Kidney tubule cell (primary cell): ENCODE measurements around the gene SEC14L5.
"Not testable (repeated sequence)": the region's sequence is repeated elsewhere in the genome, so short reads cannot be mapped to it uniquely, and the experiment has no call there.

Experiments
- DNase-seq: peaks from one replicate; pipeline ENCODE4 v3.0.0-alpha.2; 2018; ENCODE audit warnings: low spot score

Gene SEC14L5

GRCh38 chr16:4954714-4955113 is 3.4 kb upstream of the SEC14L5 start:
- no peak for DNase-seq

GRCh38 chr16:4957420-4957719 is 760 bp upstream of the SEC14L5 start:
- no peak for DNase-seq

DNA sequence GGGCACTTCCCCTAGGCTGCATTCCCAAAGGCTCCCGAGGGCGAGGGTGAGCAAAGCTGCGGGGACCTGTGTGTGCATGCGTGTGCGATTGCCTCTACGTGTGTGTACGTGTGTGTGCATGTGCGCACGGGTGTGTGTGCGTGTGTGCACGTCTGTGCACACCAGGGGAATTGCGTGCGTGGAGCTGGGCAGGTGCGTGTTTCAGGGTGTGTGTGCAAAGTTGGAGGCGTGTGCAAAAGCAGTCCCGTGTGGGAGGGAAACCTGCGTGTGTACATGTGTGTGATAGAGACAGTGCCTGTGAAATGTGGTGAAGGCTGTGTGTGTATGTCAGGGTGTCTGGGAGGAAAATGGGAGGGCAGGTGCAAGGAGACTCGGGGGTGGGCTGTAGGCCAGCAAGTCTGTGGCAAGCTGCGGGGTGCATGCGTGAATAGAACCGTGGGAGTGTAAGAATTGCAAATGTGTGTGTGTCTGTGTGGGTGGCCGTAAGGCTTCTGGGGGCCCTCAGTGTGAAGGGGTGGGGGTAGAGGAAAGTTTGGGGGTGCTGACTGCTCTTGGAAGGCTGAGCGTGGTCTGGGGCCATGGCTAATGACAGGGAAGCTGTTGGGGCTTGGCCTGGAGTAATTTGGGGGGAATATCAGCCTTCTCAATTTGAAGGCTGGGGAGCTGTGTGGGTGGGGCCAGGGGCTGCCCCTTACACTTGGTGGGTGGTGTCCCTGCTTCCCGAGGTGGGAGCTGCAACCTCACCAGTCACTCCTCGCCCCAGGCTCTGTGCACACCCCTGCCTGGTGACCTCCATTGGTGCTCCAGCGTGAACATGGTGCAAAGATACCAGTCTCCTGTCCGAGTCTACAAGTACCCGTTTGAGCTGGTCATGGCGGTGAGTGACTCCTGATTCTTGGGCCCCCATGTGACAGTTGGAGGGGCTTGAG is 644 bp downstream of the SEC14L5 start:
- no peak for DNase-seq

DNA sequence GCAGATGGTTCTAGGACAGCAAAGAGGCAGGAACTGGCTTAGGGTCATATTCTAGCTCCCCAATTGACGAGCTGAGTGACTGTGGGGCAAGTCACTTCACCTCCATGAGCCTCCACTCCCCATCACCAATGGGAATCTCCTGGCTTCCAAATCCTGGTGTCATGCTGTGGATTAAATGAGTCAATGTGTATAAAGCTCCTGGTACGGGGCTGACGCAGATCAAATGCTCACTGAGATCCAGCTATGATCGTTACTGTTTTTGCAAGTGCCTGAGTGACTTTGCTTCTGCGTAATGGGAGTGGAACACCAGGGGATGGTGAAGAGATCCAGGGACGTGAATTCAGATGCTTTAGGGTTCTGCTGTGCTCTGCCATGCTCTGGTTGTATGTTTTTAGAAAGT is 2.4 kb downstream of the SEC14L5 start:
- DNase-seq = no peak

DNA sequence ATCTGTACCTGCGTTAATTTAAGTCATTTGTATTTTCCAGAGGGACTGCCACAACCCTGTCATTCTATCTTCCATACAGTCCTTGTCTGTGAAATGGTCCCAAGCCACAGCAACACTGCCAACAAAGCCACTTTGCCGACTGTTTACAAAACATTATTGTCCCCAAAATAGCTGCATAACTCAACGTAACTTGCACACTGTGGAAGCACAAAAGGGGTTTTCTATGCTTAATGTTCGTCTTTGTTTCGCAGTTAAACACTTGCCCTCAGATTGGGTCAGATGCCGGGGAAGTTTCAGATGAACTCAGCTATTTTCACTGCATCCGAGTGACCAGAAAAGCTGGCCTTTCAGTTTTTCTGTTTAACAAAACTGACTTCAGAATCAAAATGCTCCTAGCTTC is 4.6 kb downstream of the SEC14L5 start:
- no peak for DNase-seq

- not testable (repeated sequence) for DNase-seq
Observed at GRCh38 chr16:4963527-4963926, 5.4 kb downstream of the SEC14L5 start.

- no peak for DNase-seq
Observed at GRCh38 chr16:4966736-4967453, 8.8 kb downstream of the SEC14L5 start.

DNA sequence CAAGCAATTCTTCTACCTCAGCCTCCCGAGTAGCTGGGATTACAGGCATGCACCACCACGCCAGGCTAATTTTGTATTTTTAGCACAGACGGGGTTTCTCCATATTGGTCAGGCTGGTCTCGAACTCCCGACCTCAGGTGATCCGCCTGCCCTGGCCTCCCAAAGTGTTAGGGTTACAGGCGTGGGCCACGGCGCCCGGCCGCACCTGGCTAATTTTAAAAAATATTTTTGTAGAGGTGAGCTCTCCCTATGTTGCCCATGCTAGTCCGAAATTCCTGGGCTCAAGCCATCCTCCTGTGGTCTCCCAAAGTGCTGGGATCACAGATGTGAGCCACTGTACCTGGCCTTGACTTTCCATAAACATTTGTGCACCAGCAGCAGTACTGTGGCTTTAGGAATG is 10.1 kb downstream of the SEC14L5 start:
- not testable (repeated sequence) for DNase-seq

DNA sequence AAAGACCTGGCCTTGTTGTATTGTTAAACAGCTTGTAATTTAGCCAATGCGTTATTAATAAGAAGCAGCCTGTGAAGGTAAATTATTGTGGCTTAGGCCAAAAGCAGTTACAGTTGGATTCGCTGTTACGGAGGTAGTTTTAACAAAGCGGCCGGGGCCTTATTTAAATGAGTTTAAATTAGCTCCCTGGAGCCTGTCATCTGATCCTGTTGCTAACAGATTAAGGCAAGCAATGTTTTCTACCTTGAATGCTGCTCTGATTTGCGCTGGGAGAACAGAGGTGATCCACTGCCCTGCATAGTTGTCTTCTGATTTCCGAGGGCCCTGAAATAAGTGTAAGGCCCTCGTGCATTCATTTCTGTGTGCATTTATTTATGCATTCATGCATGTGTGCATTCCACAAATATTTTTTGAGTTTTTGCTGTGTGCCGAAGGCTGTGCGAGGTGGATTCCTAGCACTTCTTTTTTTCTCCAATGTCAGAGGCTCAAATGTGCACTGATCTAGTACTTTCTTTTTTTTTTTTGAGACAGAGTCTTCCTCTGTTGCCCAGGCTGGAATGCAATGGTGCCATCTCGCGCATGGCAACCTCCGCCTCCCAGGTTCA is 10.9 kb downstream of the SEC14L5 start:
- DNase-seq = no peak

- DNase-seq = no peak
Observed at GRCh38 chr16:4970010-4970409, 11.9 kb downstream of the SEC14L5 start.

- no peak for DNase-seq
Observed at GRCh38 chr16:4972938-4973587, 14.9 kb downstream of the SEC14L5 start.

DNA sequence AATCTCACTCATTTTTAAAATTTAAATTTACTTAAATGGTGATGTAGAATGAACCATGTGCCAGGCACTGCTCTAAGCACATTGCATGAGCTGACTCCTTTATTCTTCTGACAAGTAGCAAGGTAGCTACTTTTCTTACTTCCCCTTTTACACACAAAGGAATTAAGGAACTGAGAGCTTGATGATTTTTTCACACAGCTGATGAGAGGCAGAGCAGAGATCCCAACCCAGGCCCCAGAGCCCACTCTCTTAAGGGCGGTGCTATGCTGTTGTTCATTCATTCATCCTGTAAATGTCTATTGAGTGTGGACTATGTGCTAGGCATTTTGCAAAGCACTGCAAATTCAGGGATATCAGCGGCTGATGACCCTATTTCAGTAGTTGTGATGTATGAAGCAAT is 17.9 kb downstream of the SEC14L5 start:
- DNase-seq = no peak

GRCh38 chr16:4976611-4977145 is 18.5 kb downstream of the SEC14L5 start:
- no peak for DNase-seq

- DNase-seq = no peak
Observed at GRCh38 chr16:4979164-4979563, 21.0 kb downstream of the SEC14L5 start.

DNA sequence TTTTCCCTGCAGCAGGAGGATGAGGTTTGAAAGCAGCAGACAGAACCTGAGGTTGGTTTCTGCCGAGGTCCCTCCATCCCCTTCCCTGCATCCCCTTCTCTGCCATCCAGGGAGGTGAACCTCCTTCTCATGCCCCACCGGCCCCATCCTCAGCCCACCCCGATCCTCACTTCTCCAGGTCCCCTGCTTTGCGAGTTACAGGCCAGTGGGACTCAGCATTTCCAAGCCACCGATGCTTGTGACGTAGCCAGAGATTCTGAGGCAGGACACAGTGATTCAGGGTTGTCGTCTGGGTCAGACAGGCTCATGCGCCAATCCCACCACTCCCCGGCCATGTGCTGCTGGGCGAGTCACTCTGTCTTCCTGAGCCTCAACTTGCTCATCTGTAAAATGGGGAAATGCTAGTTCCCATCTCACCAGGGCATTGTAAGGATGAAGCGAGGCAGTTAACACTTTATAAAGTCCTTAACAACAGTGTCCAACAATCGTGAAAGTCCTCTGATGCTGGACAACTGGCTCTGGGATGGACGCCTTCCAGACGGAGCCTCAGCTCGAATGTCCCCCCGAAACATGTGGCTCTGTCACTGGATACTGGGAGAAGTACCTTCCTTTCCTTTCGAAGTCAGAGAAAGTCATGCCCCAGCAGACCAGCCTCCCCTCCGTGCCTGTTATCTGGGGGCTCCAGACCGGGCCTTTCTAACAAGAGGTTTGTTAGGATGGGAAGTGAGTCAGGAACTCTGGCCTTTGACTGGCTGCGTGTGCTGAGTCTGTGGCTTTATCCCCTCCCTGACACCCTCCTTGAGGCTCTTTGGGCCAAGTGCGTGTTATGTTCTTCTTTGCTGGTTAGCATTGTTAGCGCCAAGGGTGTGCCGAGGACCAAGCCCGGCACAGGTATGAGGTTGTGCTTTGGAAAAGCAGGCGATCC is 21.9 kb downstream of the SEC14L5 start:
- no peak for DNase-seq

DNA sequence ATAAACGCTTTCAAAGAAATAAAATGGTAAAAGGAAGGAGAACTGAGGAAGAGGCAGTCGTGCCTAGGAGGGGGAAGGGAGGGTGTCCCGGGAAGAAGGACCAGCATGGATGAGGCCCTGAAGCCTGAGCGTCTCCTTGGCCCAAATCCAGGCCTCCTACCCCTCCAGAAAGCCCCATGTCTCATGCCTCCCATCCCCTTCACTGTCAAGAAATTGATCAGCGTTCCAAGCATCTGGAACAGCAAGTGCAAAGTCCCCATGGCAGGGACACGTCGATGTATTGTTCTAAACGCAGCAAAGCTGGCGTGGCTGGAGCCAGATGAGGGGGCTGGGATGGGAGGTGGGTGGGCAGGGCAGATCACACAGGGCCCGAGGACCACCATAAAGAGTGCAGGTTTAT is 22.6 kb downstream of the SEC14L5 start:
- DNase-seq = no peak

GRCh38 chr16:4981473-4981872 is 23.3 kb downstream of the SEC14L5 start:
- DNase-seq = no peak

DNA sequence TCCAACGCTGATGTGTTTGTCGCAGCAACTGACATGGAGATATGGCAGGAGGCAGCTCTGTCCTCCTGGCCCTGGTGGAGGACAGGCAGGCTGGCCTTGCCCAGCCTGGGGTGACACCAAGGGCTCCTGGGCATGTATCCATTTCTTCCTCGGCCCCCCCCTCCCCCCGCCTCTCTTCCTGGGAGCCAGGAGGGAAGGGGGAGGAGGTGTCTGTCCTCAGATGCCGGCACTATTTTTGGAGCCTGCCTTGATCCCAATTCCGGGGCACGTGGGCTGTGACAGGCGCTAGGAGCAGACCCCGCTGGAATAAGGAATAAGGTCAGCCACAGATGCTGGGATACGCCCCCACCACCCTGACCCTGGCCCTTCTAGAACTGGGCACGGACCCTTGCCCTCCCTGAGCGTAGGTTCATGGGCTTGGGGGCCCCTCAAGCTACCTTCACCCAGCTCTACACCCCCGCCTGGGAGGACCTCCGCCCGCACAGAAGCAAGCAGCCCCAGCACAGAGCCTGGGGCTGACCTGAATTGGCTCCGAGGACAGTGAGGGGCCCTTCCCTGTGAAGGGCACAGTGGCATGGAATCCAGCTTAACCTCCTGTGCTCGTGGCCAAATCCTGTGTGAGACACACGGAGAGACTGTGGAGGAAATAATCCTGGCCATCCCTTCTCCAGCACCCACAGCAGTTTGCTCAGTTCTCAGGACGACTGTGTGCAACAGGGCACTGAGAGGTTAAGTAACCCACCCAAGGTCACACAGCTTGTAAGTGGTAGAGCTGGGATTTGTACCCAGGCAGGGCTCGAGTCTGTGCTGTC is 24.1 kb downstream of the SEC14L5 start:
- no peak for DNase-seq

DNA sequence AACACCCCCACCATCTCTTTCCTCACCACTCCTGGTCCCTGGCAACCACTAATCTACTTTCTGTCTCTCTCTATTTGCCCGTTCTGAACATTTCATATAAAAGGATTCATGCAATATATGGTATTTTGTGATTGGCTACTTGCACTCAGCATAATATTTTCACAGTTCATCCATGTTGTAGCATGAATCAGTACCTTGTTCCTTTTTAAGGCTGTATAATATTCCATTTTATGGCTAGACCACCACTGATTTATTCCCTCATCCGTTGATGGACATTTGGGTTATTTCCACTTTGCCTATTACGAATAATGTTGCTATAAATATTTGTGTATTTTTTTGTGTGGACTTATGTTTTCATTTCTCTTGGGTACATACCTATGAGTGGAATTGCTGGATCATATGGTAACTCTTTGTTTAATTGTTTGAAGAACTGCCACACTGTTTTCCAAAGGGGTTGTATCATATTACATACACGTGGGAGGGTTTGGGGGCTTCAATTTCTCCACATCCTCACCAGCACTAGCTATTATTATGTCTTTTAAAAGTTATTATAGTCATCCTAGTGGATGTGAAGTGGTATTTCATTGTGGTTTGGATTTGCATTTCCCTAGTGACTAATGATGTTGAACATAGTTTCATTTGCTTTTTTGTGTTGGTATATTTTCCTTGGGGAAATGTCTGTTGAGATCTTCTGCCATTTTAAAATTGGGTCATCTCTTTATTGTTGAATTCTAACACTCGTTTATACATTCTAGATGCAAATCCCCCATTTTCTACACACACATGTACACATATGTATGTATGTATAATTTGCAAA is 26.3 kb downstream of the SEC14L5 start:
- DNase-seq = peak; percentile 9

- DNase-seq = no peak
Observed at GRCh38 chr16:4987250-4987579, 29.1 kb downstream of the SEC14L5 start.
